Karpas-422 (cell line): Measurements from ENCODE around the gene SLC16A11. TPM values are rescaled to one million over a fixed set of nuclear protein-coding genes. Genes with fewer than 3 reads are reported as not detected.
"Not testable (repeated sequence)": the region's sequence is repeated elsewhere in the genome, so short reads cannot be mapped to it uniquely, and the experiment has no call there.

Experiments
- DNase-seq: peaks from one replicate; pipeline ENCODE4 v3.0.0-alpha.2; 2015
- H2AFZ ChIP-seq: fragments of 200-600 bp; sonication (generic); 2 replicates; pipeline ENCODE4 v1.6.1; 2014; ENCODE audit warnings: antibody characterized with exemption, low read length, mixed read lengths
- H3K27ac ChIP-seq: fragments of 200-600 bp; sonication (generic); 2 replicates; pipeline ENCODE4 v1.5.1; 2014; ENCODE audit warnings: mild to moderate bottlenecking, low read length, moderate library complexity
- H3K27me3 ChIP-seq: fragments of 200-600 bp; sonication (generic); 2 replicates; pipeline ENCODE4 v1.6.1; 2014; ENCODE audit warnings: low read length, mixed read lengths
- H3K36me3 ChIP-seq: fragments of 200-600 bp; sonication (generic); 2 replicates; pipeline ENCODE4 v1.6.1; 2014; ENCODE audit warnings: low read length, mixed read lengths; ENCODE audit not compliant: insufficient read depth
- H3K4me1 ChIP-seq: fragments of 200-600 bp; sonication (generic); 2 replicates; pipeline ENCODE4 v1.6.1; 2014; ENCODE audit warnings: mild to moderate bottlenecking, low read length, mixed read lengths
- H3K4me2 ChIP-seq: fragments of 200-600 bp; sonication (generic); 2 replicates; pipeline ENCODE4 v1.6.1; 2014; ENCODE audit warnings: low read length, low read depth, mild to moderate bottlenecking; ENCODE audit not compliant: poor library complexity, severe bottlenecking
- H3K4me3 ChIP-seq: fragments of 200-600 bp; sonication (generic); 2 replicates; pipeline ENCODE4 v1.5.1; 2014; ENCODE audit warnings: mild to moderate bottlenecking, antibody characterized with exemption, low read length, mixed read lengths
- H3K79me2 ChIP-seq: fragments of 200-600 bp; sonication (generic); 2 replicates; pipeline ENCODE4 v1.6.1; 2014; ENCODE audit warnings: mild to moderate bottlenecking, low read length, mixed read lengths
- H3K9ac ChIP-seq: fragments of 200-600 bp; sonication (generic); 2 replicates; pipeline ENCODE4 v1.6.0; 2014; ENCODE audit warnings: low read length
- H3K9me2 ChIP-seq: fragments of 200-600 bp; sonication (generic), shearing (Covaris generic); replicated peaks from 2 replicates; pipeline ENCODE4 v1.6.0; 2014; ENCODE audit warnings: mild to moderate bottlenecking, low read length, moderate library complexity; ENCODE audit not compliant: insufficient read depth
- H3K9me3 ChIP-seq: fragments of 300-700, 200-600 bp; sonication (generic); 2 replicates; pipeline ENCODE4 v1.6.1; 2014; ENCODE audit warnings: low read length, mixed read lengths
- H4K20me1 ChIP-seq: fragments of 200-600 bp; sonication (generic); 2 replicates; pipeline ENCODE4 v1.6.1; 2014; ENCODE audit warnings: mild to moderate bottlenecking, antibody characterized with exemption, low read length, low read depth; ENCODE audit not compliant: insufficient read depth
- total RNA-seq: library from RNA; depleted of rRNA; stranded (reverse); fragments of >200 nt; shearing (Covaris generic); gene quantifications from 2 replicates; pipeline ENCODE4 v1.2.3, GENCODE V29; 2014; ENCODE audit warnings: low replicate concordance

SLC16A11 gene
- total RNA-seq, 1 experiment from 2014 or later: not detected

DNA sequence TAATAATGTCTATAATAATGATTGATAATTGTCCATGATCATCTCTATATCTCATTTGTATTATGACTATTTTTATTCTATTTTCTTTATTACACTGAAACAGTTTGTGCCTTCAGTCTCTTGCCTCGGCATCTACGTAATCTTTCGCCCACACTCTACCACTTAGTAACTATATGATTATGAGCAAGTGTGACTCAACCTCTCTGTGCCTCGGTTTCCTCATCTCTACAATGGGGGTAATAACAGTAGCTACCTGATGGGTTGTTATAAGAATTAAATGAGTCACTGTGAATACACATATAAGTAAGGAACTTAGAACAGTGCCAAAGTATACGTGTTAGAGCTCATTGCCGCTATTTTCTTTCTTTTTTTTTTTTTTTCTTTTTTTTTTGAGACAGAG, 3.7 kb upstream of the SLC16A11 start:
- no peak for DNase-seq
- Histone ChIP-seq H3K9ac (no peak overlapping the region), H3K4me3 (no peak overlapping the region), H3K4me2 (no peak overlapping the region), H3K27ac (no peak overlapping the region), H4K20me1 (no peaks in the 10 kb centered on the region), H3K27me3 (no peaks in the 10 kb centered on the region), H3K9me3 (no peaks in the 10 kb centered on the region), H3K36me3 (no peaks in the 10 kb centered on the region), H2AFZ (no peak overlapping the region), H3K4me1 (peaks cover 8% of the 10 kb centered on the region), H3K79me2 (no peaks in the 10 kb centered on the region), H3K9me2 (no peaks in the 10 kb centered on the region)

DNA sequence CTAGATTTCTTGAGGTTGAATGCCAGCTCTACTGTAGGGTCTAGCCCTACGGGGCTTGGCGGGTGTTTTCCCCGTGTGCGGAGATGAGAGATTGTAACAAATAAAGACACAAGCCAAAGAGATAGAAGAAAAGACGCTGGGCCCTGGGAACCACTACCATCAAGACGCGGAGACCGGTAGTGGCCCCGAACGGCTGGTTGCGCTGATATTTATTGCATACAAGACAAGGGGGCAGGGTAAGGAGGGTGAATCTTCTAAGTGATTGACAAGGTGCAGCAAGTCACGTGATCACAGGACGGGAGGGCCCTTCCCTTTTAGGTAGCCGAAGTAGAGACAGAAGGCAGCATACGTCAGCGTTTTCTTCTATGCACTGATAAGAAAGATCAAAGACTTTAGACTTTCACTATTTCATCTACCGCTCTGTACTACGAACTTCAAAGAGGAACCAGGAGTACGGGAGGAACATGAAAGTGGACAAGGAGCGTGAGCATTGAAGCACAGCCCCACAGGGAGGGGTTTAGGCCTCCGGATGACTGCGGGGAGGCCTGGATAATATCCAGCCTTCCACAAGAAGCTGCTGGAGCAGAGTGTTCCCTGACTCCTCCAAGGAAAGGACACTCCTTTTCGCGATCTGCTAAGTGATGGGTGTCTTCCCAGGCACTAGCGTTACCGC, 3.0 kb upstream of the SLC16A11 start:
- H3K36me3 ChIP-seq, H2AFZ ChIP-seq, H3K9ac ChIP-seq, H3K27ac ChIP-seq, H3K79me2 ChIP-seq, H3K9me2 ChIP-seq, H3K4me3 ChIP-seq, H3K27me3 ChIP-seq, H3K9me3 ChIP-seq, H3K4me1 ChIP-seq, H4K20me1 ChIP-seq: not testable (repeated sequence)
- peak; percentile 72 for DNase-seq
- peak overlapping the region; percentile 17 for H3K4me2 ChIP-seq

DNA sequence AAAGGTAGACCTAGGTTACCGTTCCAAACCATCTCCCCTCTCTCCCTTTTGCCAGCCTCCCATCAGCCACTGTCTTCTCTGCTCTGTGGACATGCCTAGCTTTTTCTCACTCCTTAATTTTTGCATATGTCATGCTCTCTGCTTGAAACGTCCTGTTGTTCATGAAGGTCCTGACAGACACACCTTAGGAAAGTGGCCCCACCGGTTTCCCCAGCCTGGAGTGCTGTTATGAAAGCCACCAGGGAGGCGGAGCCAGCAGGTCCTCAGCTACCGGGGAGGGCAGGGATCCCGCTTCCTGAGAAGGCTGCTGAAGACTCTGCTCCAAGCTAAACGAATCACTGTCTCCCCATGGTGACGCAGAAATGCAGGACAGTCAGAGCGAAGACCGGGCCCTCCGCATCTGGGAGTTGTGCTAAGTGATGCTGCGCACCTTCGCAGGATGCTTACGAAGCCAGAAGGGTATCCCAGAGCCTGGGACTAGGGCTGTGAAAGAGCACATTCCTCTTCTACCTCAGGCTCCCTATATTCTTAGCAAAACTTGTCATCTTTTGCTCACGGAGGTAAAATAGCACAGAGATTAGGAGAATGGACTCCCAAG, 2.3 kb upstream of the SLC16A11 start:
- no peak for DNase-seq
- Histone ChIP-seq H3K36me3 (no peaks in the 10 kb centered on the region), H3K4me3 (no peak overlapping the region), H3K9me2 (no peaks in the 10 kb centered on the region), H3K4me2 (peak overlapping the region; percentile 17), H3K4me1 (peaks cover 8% of the 10 kb centered on the region), H3K27me3 (no peaks in the 10 kb centered on the region), H3K9ac (no peak overlapping the region), H3K79me2 (no peaks in the 10 kb centered on the region), H4K20me1 (no peaks in the 10 kb centered on the region), H3K9me3 (no peaks in the 10 kb centered on the region), H2AFZ (no peak overlapping the region), H3K27ac (no peak overlapping the region)

DNA sequence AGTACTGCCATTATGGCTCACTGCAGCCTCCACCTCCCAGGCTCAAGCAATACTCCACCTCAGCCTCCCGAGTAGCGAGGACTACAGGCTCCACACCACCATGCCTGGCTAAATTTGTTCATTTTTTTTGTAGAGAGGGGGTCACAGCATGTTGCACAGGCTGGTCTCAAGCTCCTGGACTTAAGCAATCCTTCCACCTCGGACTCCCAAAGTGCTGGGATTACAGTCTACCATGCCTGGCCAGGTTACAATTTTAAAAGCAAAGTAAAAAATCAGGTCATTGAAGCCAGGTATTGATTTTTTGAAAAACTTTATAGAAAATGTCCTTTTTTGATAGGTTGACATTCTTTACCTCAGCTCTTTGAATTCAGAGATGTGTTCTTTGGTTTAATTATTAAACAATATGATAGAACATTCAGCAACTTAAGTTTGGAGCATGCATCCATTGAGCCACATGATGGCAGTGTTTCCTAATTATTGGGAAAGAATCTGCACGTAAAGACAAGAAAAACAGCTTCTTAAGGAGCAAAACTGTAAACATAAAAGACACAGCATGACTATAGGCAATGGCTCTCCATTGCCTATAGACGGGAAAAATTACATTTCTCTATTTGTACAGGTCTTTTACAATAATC, 1.7 kb upstream of the SLC16A11 start:
- H3K4me2 ChIP-seq: no peak overlapping the region
- H3K4me1 ChIP-seq: peaks cover 8% of the 10 kb centered on the region
- H3K9me3 ChIP-seq: no peaks in the 10 kb centered on the region
- no peak overlapping the region for H2AFZ ChIP-seq
- no peaks in the 10 kb centered on the region for H3K79me2 ChIP-seq
- H3K9ac ChIP-seq: no peak overlapping the region
- H4K20me1 ChIP-seq: no peaks in the 10 kb centered on the region
- H3K9me2 ChIP-seq: no peaks in the 10 kb centered on the region
- no peaks in the 10 kb centered on the region for H3K27me3 ChIP-seq
- H3K27ac ChIP-seq: no peak overlapping the region
- DNase-seq: peak; percentile 82
- H3K4me3 ChIP-seq: no peak overlapping the region
- H3K36me3 ChIP-seq: no peaks in the 10 kb centered on the region

DNA sequence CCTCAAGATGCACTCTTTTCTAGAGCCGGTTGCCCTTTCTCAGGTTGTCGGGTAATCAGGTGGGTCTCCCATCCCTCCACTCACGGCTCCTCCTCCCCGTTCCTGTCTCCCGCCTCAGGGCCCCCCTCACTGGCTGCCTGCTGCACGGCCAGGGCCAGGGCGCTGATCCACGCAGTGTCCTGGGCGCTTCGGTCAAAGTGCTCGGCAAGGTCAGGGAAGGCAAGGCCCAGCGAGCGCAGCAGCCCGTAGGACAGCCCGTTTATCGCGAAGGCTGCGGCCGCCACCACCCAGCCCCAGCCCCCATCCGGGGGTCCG, 753 bp downstream of the SLC16A11 start:
- Histone ChIP-seq H3K4me1 (peaks cover 8% of the 10 kb centered on the region), H4K20me1 (no peaks in the 10 kb centered on the region), H3K4me2 (no peak overlapping the region), H3K9ac (no peak overlapping the region), H3K27ac (no peak overlapping the region), H3K79me2 (no peaks in the 10 kb centered on the region), H3K4me3 (no peak overlapping the region), H2AFZ (no peak overlapping the region), H3K27me3 (no peaks in the 10 kb centered on the region), H3K36me3 (no peaks in the 10 kb centered on the region), H3K9me3 (no peaks in the 10 kb centered on the region), H3K9me2 (no peaks in the 10 kb centered on the region)
- no peak for DNase-seq

- H3K9ac ChIP-seq: no peak overlapping the region
Measured at GRCh38 chr17:7042501-7043181, 1.3 kb downstream of the SLC16A11 start.

DNA sequence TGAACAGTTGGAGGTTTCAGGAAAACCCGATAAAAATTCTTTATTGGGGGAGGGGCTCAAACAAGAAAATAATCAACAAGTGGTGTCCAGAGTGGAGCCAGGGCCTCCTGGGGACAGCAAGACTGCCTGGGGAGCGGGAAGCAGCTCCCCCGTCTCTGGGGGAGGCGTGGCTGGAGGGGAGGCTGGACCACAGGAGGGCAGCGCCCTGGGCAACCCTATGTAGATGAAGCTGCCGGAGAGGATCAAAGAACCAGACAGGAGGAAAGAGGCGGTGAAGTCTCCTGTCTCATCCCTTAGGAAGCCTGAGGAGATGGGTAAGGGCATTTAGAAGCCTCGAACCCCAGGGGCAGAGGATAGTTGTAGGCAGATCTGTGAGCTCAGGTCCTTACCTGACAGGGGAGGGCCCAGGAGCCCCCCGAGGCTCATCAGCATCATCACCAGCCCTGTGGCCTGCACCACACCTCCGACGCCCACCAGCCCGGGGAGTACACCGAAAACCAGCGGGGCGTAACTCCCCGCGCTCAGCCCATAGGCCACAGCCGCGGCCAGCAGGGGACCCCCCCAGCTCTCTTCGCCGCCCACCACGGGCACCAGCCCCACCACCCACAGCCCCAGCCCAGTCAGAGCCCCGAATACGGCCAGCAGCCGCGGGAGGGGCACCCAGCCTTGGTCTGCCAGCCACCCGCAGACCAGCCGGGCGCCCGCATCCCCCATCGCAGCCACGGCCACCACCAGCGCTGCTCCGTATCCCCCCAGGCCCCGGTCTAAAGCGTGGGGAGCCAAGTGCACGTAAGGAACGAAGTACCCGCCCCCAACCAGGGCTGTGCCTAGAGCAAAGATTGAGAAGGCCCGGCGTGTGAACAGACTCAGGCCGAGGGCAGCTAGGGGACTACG, 2.0 kb downstream of the SLC16A11 start:
- H3K9ac ChIP-seq: no peak overlapping the region
- H3K36me3 ChIP-seq: no peaks in the 10 kb centered on the region
- no peaks in the 10 kb centered on the region for H3K27me3 ChIP-seq
- no peak overlapping the region for H2AFZ ChIP-seq
- no peak for DNase-seq
- H3K4me1 ChIP-seq: peaks cover 8% of the 10 kb centered on the region
- H3K4me2 ChIP-seq: no peak overlapping the region
- H3K9me2 ChIP-seq: no peaks in the 10 kb centered on the region
- H4K20me1 ChIP-seq: no peaks in the 10 kb centered on the region
- no peak overlapping the region for H3K27ac ChIP-seq
- no peak overlapping the region for H3K4me3 ChIP-seq
- no peaks in the 10 kb centered on the region for H3K9me3 ChIP-seq
- no peaks in the 10 kb centered on the region for H3K79me2 ChIP-seq

More at GRCh38 chr17:7042501-7043181, 1.3 kb downstream of the SLC16A11 start:
- no peaks in the 10 kb centered on the region for H3K36me3 ChIP-seq
- no peak overlapping the region for H3K4me3 ChIP-seq
- H3K4me1 ChIP-seq: peaks cover 8% of the 10 kb centered on the region
- H4K20me1 ChIP-seq: no peaks in the 10 kb centered on the region
- H3K9me2 ChIP-seq: no peaks in the 10 kb centered on the region
- no peak overlapping the region for H2AFZ ChIP-seq
- no peak overlapping the region for H3K27ac ChIP-seq
- no peak for DNase-seq
- H3K4me2 ChIP-seq: no peak overlapping the region
- no peaks in the 10 kb centered on the region for H3K9me3 ChIP-seq
- H3K27me3 ChIP-seq: no peaks in the 10 kb centered on the region
- H3K79me2 ChIP-seq: no peaks in the 10 kb centered on the region
